Measurements from ENCODE around the gene RRAS2. TPM values are rescaled to one million over a fixed set of nuclear protein-coding genes. Genes with fewer than 3 reads are reported as not detected.
"Not testable (repeated sequence)": the region's sequence is repeated elsewhere in the genome, so short reads cannot be mapped to it uniquely, and the experiment has no call there.

RRAS2 gene
- total RNA-seq, 1 experiment from 2014 or later = 182 TPM

- DNase-seq (ENCODE audit: low read depth) = peak; percentile 9
Measured at GRCh38 chr11:14306481-14306880, 52.5 kb downstream of the RRAS2 start.

GRCh38 chr11:14305649-14306048 lies 53.3 kb downstream of the RRAS2 start:
- no peak for DNase-seq (ENCODE audit: low read depth)

- DNase-seq (ENCODE audit: low read depth) = peak; percentile 64
Measured at GRCh38 chr11:14304601-14305000, 54.4 kb downstream of the RRAS2 start.

GRCh38 chr11:14300661-14301304 lies 58.2 kb downstream of the RRAS2 start:
- peak; percentile 76 for DNase-seq (ENCODE audit: low read depth)

GRCh38 chr11:14299921-14300320 lies 59.1 kb downstream of the RRAS2 start:
- no peak for DNase-seq (ENCODE audit: low read depth)

- DNase-seq (ENCODE audit: low read depth) = no peak
Measured at GRCh38 chr11:14290422-14290821, 68.6 kb downstream of the RRAS2 start.

- peak; percentile 69 for DNase-seq (ENCODE audit: low read depth)
Measured at GRCh38 chr11:14288189-14288935, 70.6 kb downstream of the RRAS2 start.

GRCh38 chr11:14278869-14279268 lies 80.1 kb downstream of the RRAS2 start:
- DNase-seq (ENCODE audit: low read depth) = not testable (repeated sequence)

- no peak for DNase-seq (ENCODE audit: low read depth)
Measured at GRCh38 chr11:14275076-14275475, 83.9 kb downstream of the RRAS2 start.

- no peak for DNase-seq (ENCODE audit: low read depth)
Measured at GRCh38 chr11:14273895-14274294, 85.1 kb downstream of the RRAS2 start.

- no peak for DNase-seq (ENCODE audit: low read depth)
Measured at GRCh38 chr11:14270690-14271542, 88.1 kb downstream of the RRAS2 start.

- no peak for DNase-seq (ENCODE audit: low read depth)
Measured at GRCh38 chr11:14269692-14270573, 89.0 kb downstream of the RRAS2 start.

- no peak for DNase-seq (ENCODE audit: low read depth)
Measured at GRCh38 chr11:14267861-14268635, 90.9 kb downstream of the RRAS2 start.

GRCh38 chr11:14266622-14267021 lies 92.4 kb downstream of the RRAS2 start:
- no peak for DNase-seq (ENCODE audit: low read depth)

GRCh38 chr11:14264966-14265365 lies 94.0 kb downstream of the RRAS2 start:
- no peak for DNase-seq (ENCODE audit: low read depth)

- no peak for DNase-seq (ENCODE audit: low read depth)
Measured at GRCh38 chr11:14262271-14262846, 96.6 kb downstream of the RRAS2 start.

- no peak for DNase-seq (ENCODE audit: low read depth)
Measured at GRCh38 chr11:14261066-14261465, 97.9 kb downstream of the RRAS2 start.

GRCh38 chr11:14259878-14260277 lies 99.1 kb downstream of the RRAS2 start:
- DNase-seq (ENCODE audit: low read depth) = no peak

- no peak for DNase-seq (ENCODE audit: low read depth)
Measured at GRCh38 chr11:14259186-14259784, 99.7 kb downstream of the RRAS2 start.
